ENCODE data around the gene EIF4E3.

- TF ChIP-seq CTCF (IDR thresholded peaks at IDR 0.05; ENCODE audit: low read length) = no peak
- TF ChIP-seq EZH2 (optimal IDR thresholded peaks at IDR 0.05; ENCODE audit: low read depth, low read length) = no peak
- TF ChIP-seq EZH2phosphoT487 (IDR thresholded peaks at IDR 0.05; ENCODE audit: low read length) = no peak
These were observed 95.5 kb downstream of the EIF4E3 start for GRCh38 chr3:71629711-71630110.

All from MM.1S (cell line).